ENCODE measurements around the gene KIRREL3.

The KIRREL3 gene

DNA sequence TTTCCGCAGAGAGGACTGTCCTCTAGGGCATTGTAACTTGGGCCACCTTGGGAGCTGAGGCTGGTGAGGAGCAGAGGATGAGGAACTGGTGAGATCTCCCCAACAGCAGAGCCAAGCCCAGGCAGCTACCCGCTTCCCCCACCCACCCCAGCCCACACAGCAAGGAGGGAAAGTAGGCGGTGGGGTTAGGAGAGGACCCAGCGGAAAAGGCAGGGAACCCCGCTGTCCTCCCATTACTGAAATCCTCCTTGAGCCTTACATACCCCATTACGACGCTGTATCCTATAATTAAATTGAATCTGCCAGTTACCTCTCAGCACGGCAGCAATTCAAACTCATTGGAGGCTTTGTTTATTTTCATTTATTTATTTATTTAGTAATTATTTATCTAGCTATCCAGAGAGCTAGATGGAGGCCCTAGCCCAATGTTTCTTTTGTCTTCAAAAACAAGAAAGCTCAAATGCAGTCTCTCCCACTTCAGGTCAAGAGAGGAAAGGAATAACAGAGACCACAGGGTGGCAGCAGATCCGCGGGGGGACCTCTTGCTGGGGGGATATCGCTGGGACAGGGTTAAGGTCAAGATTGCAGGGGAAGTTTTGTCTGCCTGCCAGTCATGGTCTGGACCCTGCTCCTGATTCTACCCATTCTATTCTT is 427.1 kb downstream of the KIRREL3 start:
- no peak for DNase-seq (ENCODE audit: low spot score)

DNA sequence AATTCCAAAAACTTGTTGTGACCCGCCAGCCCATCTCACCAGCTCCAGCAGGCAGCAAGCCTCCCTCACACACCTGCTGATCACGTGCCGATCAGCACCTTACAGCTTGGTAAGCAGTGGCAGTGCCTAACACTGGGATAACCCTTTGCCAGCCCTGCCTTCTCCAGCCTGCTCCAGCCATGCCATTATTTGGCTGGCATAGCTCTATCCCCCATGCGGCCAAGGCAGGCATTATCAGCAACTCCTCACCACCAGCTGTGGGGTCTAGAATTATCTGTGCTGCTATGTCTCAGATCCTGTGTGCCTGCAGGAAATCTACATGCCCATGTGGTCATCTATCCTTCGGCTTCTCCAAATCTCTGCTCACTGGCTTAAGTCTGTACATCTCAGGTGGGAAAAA is 430.1 kb downstream of the KIRREL3 start:
- DNase-seq (ENCODE audit: low spot score): no peak

DNA sequence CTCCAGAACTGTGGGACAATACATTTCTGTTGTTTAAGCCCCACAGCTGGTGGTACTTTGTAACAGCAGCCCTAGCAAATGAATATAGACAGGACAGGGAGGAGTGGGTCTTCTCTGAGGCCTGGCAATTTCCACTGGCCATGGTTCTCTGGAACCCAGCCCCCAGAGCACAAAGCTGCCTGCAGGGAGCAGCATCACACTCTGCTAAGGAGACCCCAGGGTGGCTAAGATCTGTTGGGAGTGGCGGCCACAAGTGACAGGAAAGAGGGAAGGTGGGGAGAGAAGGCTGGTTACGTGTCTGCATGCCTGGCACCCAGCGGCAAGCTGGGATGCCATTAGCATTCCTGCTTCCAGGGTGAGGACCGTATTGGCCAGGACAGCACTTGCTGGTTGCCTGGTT is 433.2 kb downstream of the KIRREL3 start:
- DNase-seq (ENCODE audit: low spot score): no peak

DNA sequence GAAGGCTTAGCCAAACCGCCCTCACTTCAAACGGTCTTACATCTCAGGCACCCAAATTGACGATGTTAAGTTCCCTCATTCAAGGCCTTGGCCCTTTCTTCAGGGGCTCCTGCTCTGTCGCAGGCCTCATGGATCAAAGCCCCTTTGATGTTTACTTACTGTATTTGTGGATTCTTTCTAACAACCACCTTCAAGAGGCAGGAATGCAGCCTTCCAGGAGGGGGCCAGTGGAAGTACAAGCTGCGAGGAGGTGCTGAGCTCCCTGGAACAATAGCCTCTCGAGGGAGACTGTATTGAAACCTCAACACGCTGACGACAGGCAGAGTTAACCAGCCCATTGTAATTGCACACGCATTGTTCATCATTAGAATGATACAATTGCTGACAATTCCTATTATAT is 436.0 kb downstream of the KIRREL3 start:
- DNase-seq (ENCODE audit: low spot score): no peak

DNA sequence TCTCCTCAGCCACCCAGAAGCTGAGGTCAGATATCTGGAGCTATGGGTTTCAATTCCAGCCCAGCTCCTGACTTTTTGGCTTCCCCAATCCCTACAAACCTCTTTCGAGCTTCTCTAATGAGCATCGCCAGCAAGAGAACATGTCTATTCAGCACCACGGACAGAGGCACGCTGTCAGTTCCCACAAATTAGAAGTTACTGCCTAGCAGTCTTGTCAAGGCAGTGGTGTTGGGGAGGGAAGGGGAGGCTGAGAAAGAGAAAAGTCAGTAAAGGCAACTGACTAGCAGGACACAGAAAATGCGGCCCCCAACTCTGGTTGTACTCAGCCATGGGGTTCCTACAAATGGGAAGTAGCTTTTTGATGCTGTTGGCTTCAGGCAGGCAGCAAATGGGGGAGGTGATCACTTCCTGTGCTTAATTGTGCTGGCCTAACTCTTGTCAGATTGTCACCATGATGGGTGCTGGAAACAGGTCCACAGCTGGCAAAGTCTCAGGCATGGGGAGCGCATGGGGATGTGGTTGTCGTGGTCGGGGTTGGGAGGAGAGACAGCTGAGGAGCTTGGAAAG is 439.2 kb downstream of the KIRREL3 start:
- peak; percentile 60 for DNase-seq (ENCODE audit: low spot score)

DNA sequence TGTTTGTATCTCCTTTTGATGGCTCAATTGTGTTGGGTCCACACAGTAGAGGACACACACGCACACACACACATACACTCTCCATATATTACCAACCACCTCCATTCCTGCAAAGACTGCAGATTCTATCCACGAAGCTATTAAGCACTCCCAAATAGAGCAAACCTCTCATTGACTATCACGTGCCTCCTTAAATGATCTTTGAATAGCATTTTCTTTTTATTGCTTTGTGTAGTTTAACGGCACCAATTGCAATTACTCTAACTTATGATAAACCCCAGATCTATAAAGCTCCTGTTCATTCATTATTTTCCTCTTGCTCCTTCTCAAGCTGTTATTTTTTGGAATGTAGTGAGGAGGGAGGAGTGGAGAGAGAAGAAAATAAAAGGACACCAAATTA is 440.3 kb downstream of the KIRREL3 start:
- DNase-seq (ENCODE audit: low spot score): no peak

DNA sequence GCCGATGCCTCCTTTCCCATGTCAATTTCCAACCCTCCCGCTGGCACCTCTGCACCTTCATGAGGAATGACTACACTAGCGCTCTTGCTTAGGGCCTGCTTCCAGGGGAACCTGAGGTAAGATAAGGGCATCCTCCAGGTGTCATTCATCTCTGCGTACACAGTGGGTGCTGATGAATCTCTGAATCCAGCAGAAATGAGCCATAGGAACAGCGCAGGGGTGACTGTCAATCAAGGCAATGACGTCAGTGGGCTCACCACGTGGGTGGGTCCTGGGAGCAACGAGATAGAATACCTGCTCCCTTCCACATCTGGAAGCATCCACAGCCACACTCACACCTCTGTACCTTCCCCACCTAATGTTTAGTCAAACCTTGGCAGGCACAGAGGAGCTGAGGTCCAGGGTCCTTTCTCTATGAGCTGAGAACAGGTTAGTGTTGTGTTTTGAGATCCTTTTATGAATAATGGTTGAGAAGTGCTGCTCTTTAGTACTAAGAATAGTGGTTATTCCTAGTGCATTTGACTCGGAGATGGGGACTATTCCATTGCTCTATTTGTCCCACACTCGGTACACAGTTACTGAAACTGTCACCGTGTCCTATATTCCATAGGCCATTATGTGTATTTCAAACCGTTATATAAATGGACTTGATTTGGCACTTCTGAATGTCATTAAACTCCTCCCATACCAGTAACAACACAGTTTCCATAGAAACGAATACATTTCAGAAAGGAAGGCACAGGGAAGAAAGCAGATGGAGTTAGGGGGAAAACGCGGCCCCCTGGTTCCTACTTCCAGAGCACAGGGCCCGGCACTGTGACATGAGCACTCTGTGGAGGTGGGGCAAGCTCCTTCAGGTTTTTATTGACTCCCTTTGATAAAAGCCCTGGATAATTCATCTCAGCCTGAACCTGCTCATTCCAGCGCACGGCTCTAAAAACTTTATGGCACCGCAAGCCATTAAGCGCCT is 451.7 kb downstream of the KIRREL3 start:
- no peak for DNase-seq (ENCODE audit: low spot score)

DNA sequence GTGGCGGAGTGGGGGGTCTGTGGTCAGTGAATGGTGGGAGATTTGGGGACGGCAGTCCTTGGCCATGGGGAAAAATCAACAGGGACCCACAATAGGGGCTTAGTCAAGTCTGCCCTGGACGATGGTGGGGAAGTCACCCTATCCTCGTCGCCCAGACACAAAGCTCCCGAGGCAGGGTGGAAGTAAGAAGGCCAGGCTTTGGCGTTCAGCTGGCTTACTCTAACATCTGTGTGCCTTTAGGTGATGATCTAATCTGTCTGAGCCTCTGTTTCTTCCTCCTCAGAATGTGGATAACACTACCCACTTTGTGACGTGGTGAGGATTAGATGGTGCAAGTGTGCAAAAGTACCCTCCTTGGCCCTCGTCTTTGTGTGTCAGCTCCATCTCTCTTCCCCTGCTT is 452.9 kb downstream of the KIRREL3 start:
- DNase-seq (ENCODE audit: low spot score): no peak

DNA sequence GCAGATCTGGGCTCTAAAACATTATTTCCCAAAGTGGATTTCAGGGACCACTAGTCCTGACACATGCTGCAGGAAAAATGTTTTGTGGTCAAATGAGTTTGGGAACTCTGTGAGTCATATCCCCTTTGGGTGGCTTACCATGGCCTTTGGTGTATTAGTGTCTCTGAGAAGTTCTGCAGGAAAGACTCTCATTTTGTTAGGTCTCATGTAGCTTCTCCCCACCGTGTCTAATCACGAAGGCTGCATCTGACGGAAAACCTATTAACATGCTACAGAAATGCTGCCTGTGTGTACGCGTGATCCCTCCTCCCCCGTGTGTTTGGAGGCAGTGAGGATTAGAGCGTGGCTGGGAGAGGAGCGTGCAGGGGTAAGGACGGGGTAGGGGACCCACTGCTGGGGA is 453.4 kb downstream of the KIRREL3 start:
- no peak for DNase-seq (ENCODE audit: low spot score)

DNA sequence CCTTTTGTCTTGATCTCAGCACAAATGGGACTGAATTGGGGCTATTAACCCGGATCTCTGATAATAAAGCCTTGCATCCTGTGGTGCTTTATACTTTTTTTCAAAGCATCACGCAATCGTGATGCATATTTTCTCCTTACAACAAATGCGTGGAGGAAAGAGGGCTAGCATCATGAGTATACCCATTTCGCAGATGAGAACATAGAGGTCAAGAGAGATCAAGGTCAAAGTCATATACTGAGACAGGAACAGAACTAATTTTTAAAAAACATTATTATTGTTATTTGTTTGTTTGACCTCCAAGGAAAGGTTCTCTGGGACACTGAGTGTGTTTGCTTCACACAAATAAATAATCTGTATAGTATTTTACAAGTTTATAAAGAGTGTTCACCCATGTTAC is 453.9 kb downstream of the KIRREL3 start:
- DNase-seq (ENCODE audit: low spot score): no peak

DNA sequence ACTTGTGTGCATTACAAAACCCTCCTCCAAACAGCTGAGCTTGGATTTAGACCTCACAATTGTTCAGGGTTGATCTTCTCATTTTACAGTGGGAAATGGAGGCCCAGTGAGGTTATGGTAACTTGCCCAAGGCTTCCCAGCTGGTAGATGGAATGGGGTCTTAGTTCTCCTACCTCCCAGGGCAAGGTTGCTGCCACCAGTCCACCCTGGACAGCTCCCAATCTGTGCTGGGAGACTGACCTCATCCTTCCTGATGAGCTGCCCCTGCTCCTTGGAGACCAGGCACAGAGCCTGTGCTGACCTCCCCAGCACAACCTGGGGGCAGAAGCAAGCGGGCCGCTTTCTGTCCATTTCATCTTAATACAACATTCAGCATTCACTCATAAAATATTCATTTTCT is 454.4 kb downstream of the KIRREL3 start:
- no peak for DNase-seq (ENCODE audit: low spot score)

DNA sequence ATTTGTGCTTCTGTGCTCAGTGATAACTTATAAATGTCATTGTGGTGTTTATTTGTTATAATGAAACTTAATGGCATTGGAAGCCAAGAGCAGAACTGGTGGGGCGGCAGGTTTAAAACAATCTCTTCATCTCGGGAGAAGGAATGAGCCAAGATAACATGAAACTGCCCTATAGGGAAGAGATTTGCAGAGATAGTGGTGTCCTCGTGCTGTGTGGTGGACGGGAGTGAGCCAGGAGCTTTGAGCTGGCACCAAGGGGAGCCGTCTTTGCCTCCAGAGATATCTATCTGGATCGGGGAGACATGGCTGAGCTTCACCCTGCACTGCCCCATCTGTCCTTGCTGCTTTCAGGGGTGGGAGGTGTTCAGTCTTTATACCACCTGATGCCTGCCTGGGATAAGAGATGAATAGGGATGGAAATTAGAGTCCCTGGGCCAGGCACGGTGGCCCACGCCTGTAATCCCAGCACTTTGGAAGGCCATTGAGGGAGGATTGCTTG is 455.5 kb downstream of the KIRREL3 start:
- DNase-seq (ENCODE audit: low spot score): no peak

DNA sequence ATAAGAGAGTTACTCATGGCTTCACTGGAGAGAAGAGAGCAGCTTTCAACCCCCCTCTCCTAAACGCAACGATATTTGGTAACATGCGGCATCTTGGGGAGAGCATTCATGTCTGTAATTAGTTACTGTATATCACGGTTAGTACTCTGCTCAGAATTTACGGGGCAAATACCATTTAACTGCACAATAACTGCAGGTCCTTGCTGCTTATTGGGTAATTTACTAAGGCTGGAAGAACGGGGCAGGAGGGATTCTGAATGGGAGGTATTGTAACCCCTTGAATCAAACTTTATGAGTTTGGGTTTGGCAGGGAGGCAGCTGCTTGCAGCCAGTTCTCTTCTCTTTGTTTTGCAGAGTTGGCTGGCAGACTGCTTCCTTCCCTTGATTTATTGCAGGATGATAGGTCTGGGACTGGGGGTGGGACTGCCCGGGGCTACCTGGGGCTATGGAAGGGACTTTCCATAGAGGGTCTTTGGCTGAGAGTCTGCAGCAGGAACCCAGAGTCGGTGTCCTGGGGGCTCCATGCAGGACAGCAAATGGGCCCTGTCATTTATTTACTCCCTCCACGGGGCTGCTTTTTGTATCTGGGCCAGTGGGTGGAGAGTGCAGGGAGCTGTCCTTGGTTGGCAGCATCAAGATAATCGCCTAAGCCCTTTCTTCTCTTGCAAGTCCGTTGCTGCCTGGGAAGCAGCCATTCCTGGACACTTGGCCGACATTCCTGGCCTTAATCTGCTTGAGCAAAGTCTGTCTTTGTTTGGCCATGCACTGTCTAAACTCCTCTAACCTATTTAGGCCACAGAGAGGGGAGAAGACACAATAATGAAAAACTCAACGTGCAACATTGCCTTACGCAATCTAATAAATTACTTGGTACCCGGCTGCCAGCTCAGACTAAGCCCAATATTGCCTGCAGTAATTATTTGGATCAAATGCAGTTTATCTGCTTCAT is 456.2 kb downstream of the KIRREL3 start:
- no peak for DNase-seq (ENCODE audit: low spot score)

DNA sequence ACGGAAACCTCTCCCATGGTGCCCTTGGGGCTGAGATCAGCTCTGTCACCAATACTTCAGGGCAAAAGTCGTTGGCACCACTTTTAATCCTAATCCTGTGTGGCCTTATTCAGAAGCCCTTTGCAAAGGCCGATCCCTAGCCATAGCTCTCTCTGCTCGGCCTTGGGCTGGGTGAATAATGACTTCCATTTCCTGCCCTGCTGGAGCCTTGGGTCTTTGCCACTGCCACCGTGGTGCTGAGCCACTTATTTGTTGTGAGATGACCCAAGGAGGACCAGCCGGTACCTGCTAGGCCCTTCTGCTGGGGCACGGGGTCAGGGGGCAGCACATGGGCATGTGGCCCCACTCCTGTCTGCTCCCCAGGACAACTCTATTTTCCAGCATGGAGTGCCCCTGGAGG is 456.9 kb downstream of the KIRREL3 start:
- no peak for DNase-seq (ENCODE audit: low spot score)

DNA sequence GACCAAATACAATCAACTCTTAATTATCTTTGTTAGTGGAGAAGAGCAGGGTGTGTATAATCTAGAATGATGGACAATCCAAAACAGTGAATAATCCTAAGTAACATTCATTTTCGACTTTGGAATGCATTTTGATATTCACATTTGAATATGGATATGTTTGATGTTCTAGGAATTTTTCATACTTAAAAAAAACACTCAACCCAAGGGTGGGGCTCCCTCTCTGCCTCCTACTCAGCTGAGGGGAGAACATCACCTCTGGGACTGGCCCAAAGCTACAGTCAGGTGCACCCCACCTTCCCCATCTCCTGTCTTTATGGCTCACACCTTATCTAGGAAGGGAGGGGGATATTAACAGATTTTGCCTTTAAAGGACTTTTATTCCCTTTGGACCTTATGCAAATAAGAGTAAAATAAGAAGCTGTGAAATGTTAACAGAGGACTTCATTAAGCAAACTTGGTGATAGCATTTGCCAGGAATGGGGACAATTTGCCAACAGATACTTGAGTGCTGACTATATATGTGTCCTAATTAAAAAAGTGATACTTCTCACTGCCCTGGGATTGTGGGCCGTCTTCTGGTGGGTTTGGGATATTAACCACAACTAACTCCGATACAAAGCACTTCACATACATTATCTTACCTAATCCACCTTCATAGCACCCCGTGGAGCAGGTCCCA is 458.1 kb downstream of the KIRREL3 start:
- no peak for DNase-seq (ENCODE audit: low spot score)

DNA sequence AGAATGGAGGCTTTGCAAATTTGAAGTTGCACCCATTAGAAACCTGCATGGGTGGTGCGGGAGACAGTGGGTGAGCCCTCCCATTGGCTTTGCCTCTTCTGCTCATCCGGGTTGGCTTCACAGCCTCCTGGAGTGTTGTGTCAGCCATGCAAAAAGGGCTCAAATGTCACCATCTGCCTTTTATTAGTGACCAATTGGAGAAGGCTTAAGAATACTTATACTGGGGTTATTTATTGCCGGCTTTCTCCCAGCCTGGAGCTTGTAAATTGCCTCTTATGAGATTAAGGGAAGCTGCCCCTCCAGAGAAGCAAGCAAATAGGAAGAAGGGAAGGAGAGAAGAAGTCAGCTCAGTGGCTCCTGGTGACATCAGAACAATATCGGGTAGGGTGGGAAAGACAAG is 462.5 kb downstream of the KIRREL3 start:
- DNase-seq (ENCODE audit: low spot score): no peak

DNA sequence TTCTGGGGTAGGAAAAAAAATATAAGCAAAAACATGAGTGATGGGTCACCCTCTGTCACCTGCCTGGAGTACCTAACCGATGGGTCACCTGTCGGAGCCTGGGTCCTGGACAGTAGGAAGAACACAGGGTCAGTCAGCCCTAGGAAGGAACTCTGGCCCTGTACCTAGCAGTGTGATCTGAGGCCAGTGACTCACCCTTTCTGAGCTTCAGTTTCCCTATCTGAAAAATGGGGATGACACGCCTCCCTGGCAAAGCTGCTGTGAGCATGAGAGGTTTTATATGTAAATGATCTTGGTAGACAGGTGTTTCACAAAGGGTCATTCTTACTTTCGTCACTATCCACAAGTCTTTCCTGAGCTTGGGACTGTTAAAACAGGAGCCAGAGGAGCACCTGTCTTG is 463.1 kb downstream of the KIRREL3 start:
- DNase-seq (ENCODE audit: low spot score): no peak

DNA sequence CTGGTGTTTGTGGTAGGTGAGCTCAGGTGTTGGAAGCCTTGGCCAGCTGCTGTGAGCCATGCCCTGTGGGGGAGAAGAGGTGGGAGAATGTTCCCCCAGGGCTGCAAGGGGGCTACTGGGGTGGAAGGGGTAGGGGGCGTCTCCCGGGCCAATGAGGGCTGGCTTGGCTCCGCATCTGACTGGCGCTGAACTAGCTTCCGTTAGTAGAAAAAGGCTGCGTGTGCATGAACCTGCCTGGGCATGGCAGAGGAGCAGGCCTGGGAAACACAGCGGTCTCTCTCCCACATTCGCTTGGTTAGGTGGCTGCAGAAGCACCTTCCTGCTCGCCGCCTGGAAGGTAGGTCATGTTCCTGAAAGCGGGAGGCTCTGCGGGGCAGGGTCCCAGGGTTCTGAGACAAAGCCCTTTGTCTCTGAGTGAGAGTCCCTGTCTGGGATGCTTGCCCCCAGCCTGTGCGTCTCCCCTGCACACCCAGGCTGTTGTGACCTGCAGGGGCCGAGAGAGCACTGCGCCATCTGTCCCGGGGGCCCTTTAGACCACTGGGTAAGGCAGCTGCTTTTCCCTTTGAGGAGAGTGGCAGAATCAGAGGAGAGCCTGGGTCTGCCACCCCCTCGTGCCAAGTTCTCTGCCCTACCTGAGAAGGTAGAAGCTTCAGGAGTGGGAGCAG is 466.3 kb downstream of the KIRREL3 start:
- DNase-seq (ENCODE audit: low spot score): no peak

DNA sequence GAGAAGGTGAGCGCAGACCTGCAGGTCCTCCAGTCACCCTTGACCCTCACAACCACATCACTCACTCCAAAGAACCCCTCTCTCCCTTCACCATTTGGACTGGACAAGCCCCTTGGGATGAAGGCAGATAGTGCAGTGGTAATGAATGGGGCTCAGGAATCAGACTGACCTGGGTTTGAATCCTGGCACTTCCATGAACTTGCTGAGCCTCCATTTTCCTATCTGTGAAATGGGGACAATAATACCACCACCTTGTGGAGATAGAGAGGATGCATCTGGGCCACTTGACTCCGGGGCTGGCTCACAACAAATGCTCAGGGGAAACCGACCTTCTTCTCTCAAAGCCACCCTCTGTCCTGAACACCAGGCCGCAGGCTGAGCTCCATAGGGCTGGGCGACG is 467.0 kb downstream of the KIRREL3 start:
- no peak for DNase-seq (ENCODE audit: low spot score)

DNA sequence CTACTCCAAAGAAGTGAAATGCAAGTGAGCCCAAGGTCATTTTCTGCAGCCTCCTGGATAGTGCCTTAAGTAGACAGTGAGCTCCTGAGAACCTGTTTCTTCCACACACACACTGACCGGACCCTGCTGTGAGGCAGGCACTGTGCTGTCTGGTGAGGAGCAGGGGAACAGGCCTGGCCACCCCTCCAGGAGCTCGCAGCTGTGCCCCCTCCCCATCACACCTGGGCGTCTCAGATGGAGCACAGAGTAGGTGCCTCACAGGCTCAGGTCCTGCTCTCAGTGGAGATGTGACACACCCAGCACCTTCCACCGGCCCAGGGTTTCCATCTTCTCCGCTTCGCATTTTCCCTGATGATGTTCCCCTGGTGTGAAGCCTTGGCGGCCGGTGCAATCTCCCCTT is 470.2 kb downstream of the KIRREL3 start:
- no peak for DNase-seq (ENCODE audit: low spot score)

DNA sequence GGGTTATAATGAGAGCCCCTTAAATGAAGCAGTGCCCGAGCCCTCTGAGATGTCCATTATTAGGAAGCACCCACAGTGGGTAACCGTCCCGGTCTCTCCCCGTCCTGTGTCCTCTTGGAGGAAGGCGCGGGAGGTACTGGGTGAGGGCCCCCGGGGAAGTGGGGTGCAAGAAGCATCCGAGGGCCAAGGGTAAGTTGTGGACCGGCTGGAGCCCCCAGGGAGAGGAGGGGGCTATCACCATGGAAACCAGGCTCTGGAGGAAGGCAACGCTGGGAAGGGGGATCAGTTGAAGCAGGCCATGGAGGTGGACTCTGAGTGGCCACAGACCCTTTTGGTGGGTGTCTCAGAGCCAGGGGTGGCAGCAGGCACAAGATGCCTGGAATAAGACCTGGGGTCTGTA is 471.5 kb downstream of the KIRREL3 start:
- no peak for DNase-seq (ENCODE audit: low spot score)
